Breast epithelium (tissue), 4 donors: Measurements from ENCODE around the gene HOXA5. TPM values are rescaled to one million over a fixed set of nuclear protein-coding genes. Genes with fewer than 3 reads are reported as not detected.
A peak's percentile ranks its signal among the peaks of the same experiment; 100 is the strongest.

Experiments
- DNase-seq, 2 donors: peaks; one replicate each; pipeline ENCODE4 v3.0.0-alpha.2; 2019; ENCODE audit warnings: low spot score in 2 of 2
- H3K27ac ChIP-seq, 2 donors: fragments of 200-600 bp; sonication (generic) in 1 of 2; one replicate each; pipeline ENCODE4 v1.5.1; 2016 to 2019; ENCODE audit warnings: mild to moderate bottlenecking in 1 of 2
- H3K27me3 ChIP-seq, 2 donors: fragments of 200-600 bp; sonication (generic) in 1 of 2; one replicate each; pipeline versions ENCODE4 v1.5.1 to v1.6.0; 2017 to 2019; ENCODE audit warnings: control low read depth in 1 of 2, mild to moderate bottlenecking in 1 of 2
- H3K36me3 ChIP-seq: fragments of 200-600 bp; one replicate; pipeline ENCODE4 v1.5.1; 2019
- H3K4me1 ChIP-seq, 2 donors: fragments of 200-600 bp; sonication (generic); one replicate each; pipeline ENCODE4 v1.5.1; 2016 to 2019; ENCODE audit warnings: control low read depth in 1 of 2
- H3K4me3 ChIP-seq, 3 donors: fragments of 200-600 bp; sonication (generic); 1 replicate in 2 of 3; 2 replicates in 1 of 3; pipeline ENCODE4 v1.5.1; 2016 to 2019; ENCODE audit warnings: mild to moderate bottlenecking in 3 of 3, moderate library complexity in 2 of 3
- H3K9me3 ChIP-seq, 2 donors: fragments of 200-600 bp; sonication (generic) in 1 of 2; one replicate each; pipeline ENCODE4 v1.5.1; 2016 to 2019; ENCODE audit warnings: control low read depth in 1 of 2
- CTCF ChIP-seq, 3 donors: fragments of 450-650 bp; IDR thresholded peaks; one replicate each; pipeline ENCODE4 v1.5.1; 2016 to 2017; ENCODE audit warnings: antibody characterized with exemption in 3 of 3, mild to moderate bottlenecking in 3 of 3, moderate library complexity in 3 of 3
- POLR2A ChIP-seq: fragments of 450-650 bp; IDR thresholded peaks from one replicate; pipeline ENCODE4 v1.6.1; 2016; ENCODE audit warnings: antibody characterized with exemption, mild to moderate bottlenecking, moderate library complexity
- POLR2AphosphoS5 ChIP-seq, 3 donors: sonication (generic); formaldehyde crosslinking; IDR thresholded peaks; one replicate each; pipeline ENCODE4 v1.6.1; 2017; ENCODE audit warnings: antibody characterized with exemption in 3 of 3
- intact Hi-C: fragments of 100-400 bp; cut with DNase I; formaldehyde crosslinking; loops from one replicate; pipeline ENCODE4 v1.15.1; 2023; ENCODE audit warnings: low total_unique reads
- total RNA-seq, 3 donors: library from RNA; depleted of rRNA; stranded (reverse); fragments of >200 nt; gene quantifications; one replicate each; pipeline ENCODE4 v1.1.0, GENCODE V29; 2016

The HOXA5 gene
- total RNA-seq, 3 donors from 2014 or later: 11.5 to 48.7 (median 22.6) TPM

GRCh38 chr7:27156508-27156898 lies 13.0 kb upstream of the HOXA5 start, which contains the start of gene HOXA7:
HOXA7 (minus strand) TSS chr7:27156675; CDS start chr7:27156545, 130 bp downstream.
- peak; percentile 74 to 80 for DNase-seq
- Histone ChIP-seq H3K27me3 (peaks cover 7 to 45% of the 10 kb centered on the region in 2 donors), H3K4me3 (peak within 1 kb of the TSS; percentile 65 to 93 (median 67)), H3K4me1 (peaks cover 5 to 9% of the 10 kb centered on the region in 2 donors), H3K9me3 (no peaks in the 10 kb centered on the region), H3K27ac (peak within 1 kb of the TSS; percentile 91 to 96), H3K36me3 (no peaks in the 10 kb centered on the region)
- intact Hi-C loops: loop anchor here (10.0 kb wide), 1 partner anchor 952 kb away; the partner anchor contains the start of genes CBX3 and HNRNPA2B1
- TF ChIP-seq CTCF (IDR thresholded peaks at IDR 0.05): no peak
- TF ChIP-seq POLR2AphosphoS5 (IDR thresholded peaks at IDR 0.05): peak in 1 of 3 donors; percentile 12

GRCh38 chr7:27155816-27156507 lies 12.5 kb upstream of the HOXA5 start:
- intact Hi-C loops: loop anchor here (10.0 kb wide), 1 partner anchor 951 kb away; the partner anchor contains the start of genes CBX3 and HNRNPA2B1
- H3K27ac ChIP-seq: peak overlapping the region; percentile 91 to 96
- H3K36me3 ChIP-seq: no peaks in the 10 kb centered on the region
- TF ChIP-seq POLR2AphosphoS5 (IDR thresholded peaks at IDR 0.05): peak in 2 of 3 donors; percentile 34 to 68
- no peak for TF ChIP-seq CTCF (IDR thresholded peaks at IDR 0.05)
- no peak for TF ChIP-seq POLR2A
- peak overlapping the region; percentile 65 to 93 (median 67) for H3K4me3 ChIP-seq
- H3K4me1 ChIP-seq: peaks cover 5 to 9% of the 10 kb centered on the region in 2 donors
- peaks cover 7 to 45% of the 10 kb centered on the region in 2 donors for H3K27me3 ChIP-seq
- peak; percentile 19 to 49 for DNase-seq
- no peaks in the 10 kb centered on the region for H3K9me3 ChIP-seq

GRCh38 chr7:27154901-27155815 lies 11.7 kb upstream of the HOXA5 start:
- intact Hi-C loops: loop anchor here (10.0 kb wide), 1 partner anchor 950 kb away; the partner anchor contains the start of genes CBX3 and HNRNPA2B1
- Histone ChIP-seq H3K9me3 (no peaks in the 10 kb centered on the region), H3K4me3 (peak overlapping the region; percentile 65 to 93 (median 67)), H3K4me1 (peaks cover 5 to 9% of the 10 kb centered on the region in 2 donors), H3K27me3 (peaks cover 7 to 45% of the 10 kb centered on the region in 2 donors), H3K36me3 (no peaks in the 10 kb centered on the region), H3K27ac (peak overlapping the region; percentile 91 to 96)
- DNase-seq: peak; percentile 47 to 51
- TF ChIP-seq POLR2A (no peak), POLR2AphosphoS5 (IDR thresholded peaks at IDR 0.05) (no peak), CTCF (IDR thresholded peaks at IDR 0.05) (no peak)

- no peaks in the 10 kb centered on the region for H3K9me3 ChIP-seq
- peak in 1 of 2 donors; percentile 37 for DNase-seq
- H3K36me3 ChIP-seq: no peaks in the 10 kb centered on the region
- peaks cover 5 to 9% of the 10 kb centered on the region in 2 donors for H3K4me1 ChIP-seq
- H3K27ac ChIP-seq: peak overlapping the region; percentile 40 to 96
- H3K27me3 ChIP-seq: peaks cover 7 to 39% of the 10 kb centered on the region in 2 donors
- peak overlapping the region in 2 of 3 donors; percentile 65 to 93 for H3K4me3 ChIP-seq
- intact Hi-C loops: loop anchor here (10.0 kb wide), 1 partner anchor 950 kb away; the partner anchor contains the start of genes CBX3 and HNRNPA2B1
- TF ChIP-seq CTCF (IDR thresholded peaks at IDR 0.05) (no peak), POLR2A (no peak), POLR2AphosphoS5 (IDR thresholded peaks at IDR 0.05) (no peak)
Observed at GRCh38 chr7:27154369-27154768, 10.9 kb upstream of the HOXA5 start.
